Medulla oblongata (tissue), 1 donor: Measurements from ENCODE around the gene SARM1.

Experiments used
- DNase-seq: peaks from one replicate; pipeline ENCODE4 v3.0.0-alpha.2; 2015; ENCODE audit errors: extremely low spot score

Gene SARM1

GRCh38 chr17:28395426-28395825 is 23.9 kb downstream of the SARM1 start:
- DNase-seq: no peak

DNA sequence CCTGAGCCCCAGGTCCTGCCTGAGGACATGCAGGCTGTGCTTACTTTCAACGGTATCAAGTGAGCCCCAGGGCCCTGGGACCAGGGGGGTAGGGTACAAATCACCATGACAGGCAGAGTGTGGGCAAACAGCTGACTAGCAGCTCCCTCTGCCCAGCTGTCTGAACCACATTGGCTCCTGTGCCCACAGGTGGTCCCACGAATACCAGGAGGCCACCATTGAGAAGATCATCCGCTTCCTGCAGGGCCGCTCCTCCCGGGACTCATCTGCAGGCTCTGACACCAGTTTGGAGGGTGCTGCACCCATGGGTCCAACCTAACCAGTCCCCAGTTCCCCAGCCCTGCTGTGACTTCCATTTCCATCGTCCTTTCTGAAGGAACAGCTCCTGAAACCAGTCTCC is 24.5 kb downstream of the SARM1 start:
- DNase-seq: no peak

GRCh38 chr17:28396635-28397239 is 25.2 kb downstream of the SARM1 start:
- no peak for DNase-seq

GRCh38 chr17:28397275-28397674 is 25.8 kb downstream of the SARM1 start:
- no peak for DNase-seq

DNA sequence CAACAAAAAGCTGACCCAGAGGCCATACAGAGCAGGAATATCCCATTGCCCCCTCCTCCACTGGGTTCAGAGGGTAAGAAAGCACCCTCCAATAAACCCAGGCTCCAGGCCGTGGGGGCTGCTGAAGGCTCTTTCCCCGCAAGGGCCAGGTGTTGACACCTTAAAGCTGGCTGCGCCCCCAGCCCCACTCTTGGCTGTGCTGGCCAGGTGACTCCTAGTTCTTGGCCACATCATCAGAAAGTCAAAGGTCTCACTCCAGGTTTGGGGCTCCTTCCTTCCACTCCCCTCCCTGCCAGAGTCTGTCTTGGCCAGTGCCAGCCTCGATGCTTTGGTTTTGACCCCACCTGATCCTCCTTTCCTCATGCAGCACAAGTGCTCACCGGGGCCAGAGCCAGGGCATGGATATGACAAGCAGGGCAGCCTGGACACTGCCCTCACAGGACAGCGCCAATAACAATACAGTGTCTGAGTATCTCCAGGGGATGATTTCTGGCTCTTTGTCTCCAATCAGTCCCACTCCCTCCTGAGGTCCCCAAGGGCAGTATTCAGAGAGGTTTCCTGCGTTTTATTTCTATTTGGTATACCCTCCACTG is 26.3 kb downstream of the SARM1 start:
- no peak for DNase-seq

DNA sequence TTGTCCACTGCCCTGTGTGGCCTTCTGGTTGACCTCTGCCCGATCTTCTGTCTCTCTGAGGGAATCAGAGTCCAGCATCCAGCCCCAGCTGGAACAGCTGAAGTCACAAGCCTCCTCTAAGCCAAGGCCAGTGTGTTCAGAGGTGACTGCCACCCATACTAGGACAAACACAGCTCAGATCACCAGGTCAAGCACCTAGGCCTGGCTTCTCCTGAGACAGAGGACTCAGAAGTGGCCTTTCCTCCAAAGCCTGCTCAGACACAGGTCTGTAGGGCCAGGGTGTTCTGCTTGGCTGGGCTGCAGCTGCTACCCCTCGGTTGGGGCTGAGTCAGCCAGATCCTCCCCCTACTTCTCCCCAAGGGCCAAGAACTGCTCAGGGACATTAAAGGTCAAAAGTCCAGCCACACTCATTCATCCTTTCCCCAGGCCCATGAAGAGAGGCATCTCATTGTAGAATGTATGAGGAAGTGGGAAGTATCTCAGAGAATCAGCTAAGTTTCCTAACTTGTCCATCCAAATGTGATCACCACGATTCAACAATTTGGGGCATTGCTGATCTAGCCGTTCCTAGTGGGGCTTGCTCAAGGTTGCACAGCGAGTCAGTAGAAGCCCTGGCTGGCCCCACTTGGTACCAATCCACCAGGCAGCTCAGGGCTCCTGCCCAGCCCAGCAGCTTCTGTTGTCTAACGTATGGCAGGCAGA is 26.9 kb downstream of the SARM1 start:
- DNase-seq: no peak

- no peak for DNase-seq
Measured at GRCh38 chr17:28399808-28400207, 28.3 kb downstream of the SARM1 start.

DNA sequence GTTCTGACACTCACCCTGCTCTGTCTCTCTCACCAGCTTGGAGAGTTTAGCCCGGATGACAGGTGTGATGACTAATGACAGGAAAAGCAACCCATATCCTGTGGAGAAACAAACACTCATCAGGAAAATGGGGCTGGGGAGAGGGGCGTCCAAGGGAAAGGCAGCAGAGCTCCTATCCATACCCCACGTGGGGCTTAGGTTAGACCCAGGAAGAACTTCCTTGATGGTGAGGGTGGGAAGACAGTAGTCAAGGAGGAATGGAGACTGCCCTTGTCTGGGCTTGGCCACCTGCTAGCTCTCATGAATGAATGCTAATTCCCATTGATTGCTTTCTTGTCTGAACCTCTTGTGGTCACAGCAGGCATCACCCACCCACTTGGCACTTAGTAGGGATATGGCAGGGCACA is 30.7 kb downstream of the SARM1 start:
- no peak for DNase-seq

DNA sequence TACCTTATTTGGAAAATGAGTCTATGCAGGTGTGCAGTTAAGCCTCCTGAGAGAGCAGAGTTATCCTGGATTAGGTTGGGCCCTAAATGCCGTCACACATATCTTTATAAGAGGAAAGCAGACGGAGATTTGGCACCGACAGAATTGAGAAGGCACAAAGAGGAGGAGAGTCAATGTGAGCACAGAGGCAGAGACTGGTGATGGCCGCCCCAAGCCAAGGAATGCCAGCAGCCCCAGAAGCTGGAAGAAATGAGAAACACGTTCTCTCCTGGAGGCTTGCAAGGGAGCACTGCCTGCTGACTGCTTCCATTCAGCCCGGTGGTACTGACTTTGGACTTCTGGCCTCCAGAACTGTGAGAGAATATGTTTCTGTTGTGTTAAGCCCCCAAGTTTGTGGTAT is 31.4 kb downstream of the SARM1 start:
- DNase-seq: no peak

- peak; percentile 58 for DNase-seq
Measured at GRCh38 chr17:28404007-28404406, 32.5 kb downstream of the SARM1 start.

DNA sequence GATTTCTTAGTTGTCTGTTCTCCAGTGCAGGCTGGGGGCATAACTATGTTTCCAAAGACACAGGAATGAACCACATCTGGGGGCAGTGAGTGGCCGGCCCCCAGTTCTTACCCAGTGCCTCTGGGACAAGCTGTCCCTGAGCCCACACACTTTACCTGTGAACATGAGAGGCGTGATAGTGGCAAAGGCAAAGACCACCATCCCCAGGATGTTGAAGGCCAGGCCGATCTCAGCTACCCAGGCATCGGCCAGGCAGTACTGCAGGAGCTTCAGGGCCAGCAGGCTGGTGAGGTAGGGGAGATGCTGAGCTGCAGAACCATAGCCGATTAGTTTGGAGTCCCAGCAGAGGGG is 32.9 kb downstream of the SARM1 start:
- DNase-seq: no peak

GRCh38 chr17:28404812-28405570 is 33.5 kb downstream of the SARM1 start:
- DNase-seq: peak; percentile 15

DNA sequence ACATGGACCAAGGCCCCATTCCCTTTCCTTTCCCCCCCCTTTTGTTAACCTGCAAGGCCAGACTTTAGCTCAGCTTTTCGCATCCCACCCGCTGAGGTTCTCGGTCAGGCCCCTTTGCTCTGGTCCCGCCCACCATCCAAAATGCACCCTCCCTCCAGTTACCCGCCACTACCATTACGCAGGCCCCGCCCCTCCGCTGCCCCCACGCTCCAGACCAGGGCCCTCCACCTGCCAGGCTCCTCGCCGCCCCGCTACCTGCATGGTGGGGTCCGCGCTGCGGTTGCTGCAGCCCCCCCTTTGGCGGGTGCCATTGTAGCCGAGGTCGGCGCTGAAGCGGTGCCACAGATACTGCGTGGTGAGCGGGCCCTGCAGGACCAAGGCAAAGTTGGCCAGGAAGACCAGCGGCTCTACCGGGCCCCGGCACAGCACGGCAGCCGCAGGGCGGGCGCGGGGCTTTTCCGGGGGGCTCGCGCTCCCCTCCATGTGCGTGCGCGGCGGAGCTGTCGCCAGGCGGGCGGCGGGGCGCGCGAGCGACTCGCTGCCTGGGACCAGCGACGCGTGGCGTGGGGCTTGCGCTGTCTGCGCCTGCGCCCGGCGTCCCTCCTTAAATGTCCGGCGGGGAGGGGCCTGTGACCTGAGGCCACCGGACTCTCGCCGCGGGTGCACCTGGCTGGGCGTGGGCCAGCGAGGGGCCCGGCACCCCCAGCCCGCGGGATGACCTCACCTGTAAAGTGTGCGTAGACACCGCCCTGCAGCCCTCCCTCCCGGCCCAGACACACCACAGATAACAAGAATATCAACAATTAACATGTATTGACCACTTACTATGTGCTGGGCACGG is 34.4 kb downstream of the SARM1 start, which contains the start of gene SLC46A1:
Gene SLC46A1, minus strand, starts transcription at position 581 of the 841 bp plus-strand sequence. Its CDS starts 98 bp downstream, at position 483.
- peak; percentile 53 for DNase-seq

GRCh38 chr17:28406473-28406814 is 35.0 kb downstream of the SARM1 start:
- peak; percentile 20 for DNase-seq

GRCh38 chr17:28407130-28407973 is 35.9 kb downstream of the SARM1 start:
- no peak for DNase-seq

DNA sequence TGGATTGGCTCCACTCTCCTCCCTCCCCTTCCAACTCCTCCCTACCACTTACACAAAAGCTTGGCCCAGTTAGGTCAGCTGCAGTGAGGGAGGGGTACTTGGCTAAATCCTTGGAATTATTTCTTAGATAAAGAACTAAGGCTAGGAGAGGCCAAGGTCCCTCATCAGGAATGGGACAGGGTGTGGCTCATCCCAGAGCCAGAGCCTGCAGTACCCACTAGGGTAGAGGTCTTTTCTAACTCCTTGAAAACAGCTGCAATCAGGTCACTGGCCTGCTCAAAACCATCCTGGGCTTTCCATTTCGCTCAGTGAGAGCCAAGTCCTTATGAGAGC is 36.4 kb downstream of the SARM1 start:
- no peak for DNase-seq

- no peak for DNase-seq
Measured at GRCh38 chr17:28412099-28412498, 40.6 kb downstream of the SARM1 start.

DNA sequence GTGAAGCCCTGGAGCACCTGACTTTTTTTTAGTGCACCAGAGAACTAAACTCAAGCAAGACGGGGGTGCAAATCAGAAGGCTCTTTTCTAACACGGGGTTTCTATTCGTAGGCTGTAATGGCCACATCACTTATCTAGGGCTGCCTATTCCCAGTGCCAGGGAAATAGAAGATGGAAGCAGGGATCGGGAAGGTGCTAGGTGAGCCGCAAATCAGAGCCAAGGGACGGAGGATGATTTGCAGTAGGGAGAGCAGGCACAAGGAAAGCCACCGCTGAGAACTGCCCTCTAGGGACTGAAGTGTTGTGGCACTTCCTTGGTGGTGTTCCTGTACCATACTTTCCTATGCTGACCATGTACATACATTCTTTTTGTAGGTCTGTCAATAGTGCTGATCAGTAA is 42.3 kb downstream of the SARM1 start:
- no peak for DNase-seq

- no peak for DNase-seq
Measured at GRCh38 chr17:28415886-28416285, 44.4 kb downstream of the SARM1 start.

- DNase-seq: peak; percentile 74
Measured at GRCh38 chr17:28416703-28417311, 45.3 kb downstream of the SARM1 start.
